Endothelial cell (in vitro differentiated cells): Measurements from ENCODE around the gene SPG11. TPM values are rescaled to one million over a fixed set of nuclear protein-coding genes. Genes with fewer than 3 reads are reported as not detected.

Source experiments
- DNase-seq: peaks from one replicate; pipeline ENCODE4 v3.0.0; 2021; ENCODE audit warnings: low spot score
- H3K27ac Mint-ChIP-seq: one replicate; pipeline ENCODE4 v1.8.0; 2021; ENCODE audit warnings: mixed read lengths, inconsistent platforms; ENCODE audit not compliant: unreplicated experiment
- H3K27me3 Mint-ChIP-seq: one replicate; pipeline ENCODE4 v1.8.0; 2021; ENCODE audit warnings: mild to moderate bottlenecking, moderate library complexity, mixed read lengths, inconsistent platforms; ENCODE audit not compliant: unreplicated experiment
- H3K36me3 Mint-ChIP-seq: one replicate; pipeline ENCODE4 v1.8.0; 2021; ENCODE audit warnings: mild to moderate bottlenecking, low read depth, mixed read lengths, inconsistent platforms; ENCODE audit not compliant: unreplicated experiment
- H3K4me1 Mint-ChIP-seq: one replicate; pipeline ENCODE4 v1.8.0; 2021; ENCODE audit warnings: mild to moderate bottlenecking, mixed read lengths, inconsistent platforms; ENCODE audit not compliant: unreplicated experiment
- H3K4me3 Mint-ChIP-seq: one replicate; pipeline ENCODE4 v1.8.0; 2021; ENCODE audit warnings: mild to moderate bottlenecking, mixed read lengths, inconsistent platforms; ENCODE audit not compliant: unreplicated experiment
- H3K9me3 Mint-ChIP-seq: one replicate; pipeline ENCODE4 v1.8.0; 2021; ENCODE audit warnings: mixed read lengths, inconsistent platforms; ENCODE audit not compliant: unreplicated experiment
- total RNA-seq: library from RNA; stranded (reverse); fragmentation: NEBNext Ultra II Directional; extraction: Animal tissue kit (Norgen Biotek cat#: 25700); gene quantifications from one replicate; pipeline ENCODE4 v1.2.1, GENCODE V29; 2021; ENCODE audit not compliant: unreplicated experiment
- TF ChIP-seq, protein P1 (sequence below): fragments of 200-600 bp; sonication (generic); IDR thresholded peaks from one replicate; pipeline ENCODE4 v1.5.0; 2021; ENCODE audit warnings: antibody characterized with exemption; ENCODE audit not compliant: unreplicated experiment

The SPG11 gene
- total RNA-seq, 1 donor from 2014 or later, result 37.1 TPM

- H3K9me3 Mint-ChIP-seq, result no peaks in the 10 kb centered on the region
- H3K27ac Mint-ChIP-seq, result peak overlapping the region; percentile 4
- TF ChIP-seq, protein P1, sequence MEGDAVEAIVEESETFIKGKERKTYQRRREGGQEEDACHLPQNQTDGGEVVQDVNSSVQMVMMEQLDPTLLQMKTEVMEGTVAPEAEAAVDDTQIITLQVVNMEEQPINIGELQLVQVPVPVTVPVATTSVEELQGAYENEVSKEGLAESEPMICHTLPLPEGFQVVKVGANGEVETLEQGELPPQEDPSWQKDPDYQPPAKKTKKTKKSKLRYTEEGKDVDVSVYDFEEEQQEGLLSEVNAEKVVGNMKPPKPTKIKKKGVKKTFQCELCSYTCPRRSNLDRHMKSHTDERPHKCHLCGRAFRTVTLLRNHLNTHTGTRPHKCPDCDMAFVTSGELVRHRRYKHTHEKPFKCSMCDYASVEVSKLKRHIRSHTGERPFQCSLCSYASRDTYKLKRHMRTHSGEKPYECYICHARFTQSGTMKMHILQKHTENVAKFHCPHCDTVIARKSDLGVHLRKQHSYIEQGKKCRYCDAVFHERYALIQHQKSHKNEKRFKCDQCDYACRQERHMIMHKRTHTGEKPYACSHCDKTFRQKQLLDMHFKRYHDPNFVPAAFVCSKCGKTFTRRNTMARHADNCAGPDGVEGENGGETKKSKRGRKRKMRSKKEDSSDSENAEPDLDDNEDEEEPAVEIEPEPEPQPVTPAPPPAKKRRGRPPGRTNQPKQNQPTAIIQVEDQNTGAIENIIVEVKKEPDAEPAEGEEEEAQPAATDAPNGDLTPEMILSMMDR, result no peak
- peaks cover 8% of the 10 kb centered on the region for H3K4me1 Mint-ChIP-seq
- DNase-seq, result no peak
- H3K4me3 Mint-ChIP-seq, result no peak overlapping the region
- peaks cover 5% of the 10 kb centered on the region for H3K36me3 Mint-ChIP-seq
- no peaks in the 10 kb centered on the region for H3K27me3 Mint-ChIP-seq
Observed at GRCh38 chr15:44541282-44541958, 122.0 kb downstream of the SPG11 start.

- TF ChIP-seq, protein P1, result no peak
- no peak for DNase-seq
- H3K36me3 Mint-ChIP-seq, result peaks cover 8% of the 10 kb centered on the region
- H3K4me1 Mint-ChIP-seq, result peaks cover 12% of the 10 kb centered on the region
- H3K4me3 Mint-ChIP-seq, result peak overlapping the region; percentile 92
- H3K27me3 Mint-ChIP-seq, result peaks cover under 1% of the 10 kb centered on the region
- H3K9me3 Mint-ChIP-seq, result no peaks in the 10 kb centered on the region
- H3K27ac Mint-ChIP-seq, result peak overlapping the region; percentile 58
Observed at GRCh38 chr15:44537735-44538240, 125.7 kb downstream of the SPG11 start.

- peaks cover 12% of the 10 kb centered on the region for H3K4me1 Mint-ChIP-seq
- TF ChIP-seq, protein P1, result no peak
- peak within 1 kb of the TSS; percentile 93 for H3K4me3 Mint-ChIP-seq
- H3K9me3 Mint-ChIP-seq, result no peaks in the 10 kb centered on the region
- peaks cover 8% of the 10 kb centered on the region for H3K36me3 Mint-ChIP-seq
- peaks cover 3% of the 10 kb centered on the region for H3K27me3 Mint-ChIP-seq
- DNase-seq, result peak; percentile 92
- H3K27ac Mint-ChIP-seq, result peak within 1 kb of the TSS; percentile 86
Observed at GRCh38 chr15:44536962-44537734, 126.3 kb downstream of the SPG11 start, which contains the start of gene EIF3J. Gene EIF3J (plus strand): TSS chr15:44537147. CDS start chr15:44537195, 48 bp downstream.

DNA sequence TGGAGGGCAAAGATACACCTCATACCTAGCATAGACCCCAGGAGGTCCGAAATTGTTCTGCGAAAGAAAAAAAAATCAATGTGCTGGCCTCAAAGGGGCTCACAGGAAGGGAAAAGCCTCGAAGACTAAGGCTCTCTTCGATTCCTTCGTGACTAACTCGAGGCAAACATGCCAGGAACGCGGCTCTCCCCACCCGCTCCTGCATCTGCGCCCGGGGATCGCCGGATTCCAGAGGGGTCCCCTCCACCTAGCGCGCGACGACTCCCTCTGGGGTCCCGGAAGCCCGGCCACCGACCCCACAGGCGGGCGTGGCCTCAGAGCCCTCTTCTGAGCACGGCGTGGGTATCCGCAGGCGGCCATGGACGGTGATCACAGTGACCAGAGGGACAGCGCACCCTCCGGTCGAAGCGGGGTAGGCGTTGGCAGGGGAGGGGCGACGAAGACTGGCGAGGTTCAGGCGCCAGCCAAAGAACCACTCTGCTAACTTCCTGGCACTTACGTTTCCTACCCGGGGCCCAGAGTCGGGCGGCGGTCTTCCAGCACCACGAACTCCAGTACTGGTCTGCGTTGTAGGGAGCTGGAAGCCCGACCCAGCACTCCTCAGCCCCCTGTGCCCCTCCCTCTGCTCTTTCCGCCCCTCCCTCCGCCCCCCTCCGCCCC, 127.0 kb downstream of the SPG11 start:
- peaks cover 12% of the 10 kb centered on the region for H3K4me1 Mint-ChIP-seq
- H3K4me3 Mint-ChIP-seq, result peak overlapping the region; percentile 93
- peak overlapping the region; percentile 86 for H3K27ac Mint-ChIP-seq
- H3K27me3 Mint-ChIP-seq, result peaks cover 3% of the 10 kb centered on the region
- TF ChIP-seq, protein P1, result no peak
- peaks cover 8% of the 10 kb centered on the region for H3K36me3 Mint-ChIP-seq
- DNase-seq, result peak; percentile 79
- H3K9me3 Mint-ChIP-seq, result no peaks in the 10 kb centered on the region
